HG02884 (cell line): ENCODE results near the gene KRT74.

ENCODE experiments used
- ATAC-seq: cut with Tn5 transposase; IDR thresholded peaks from one replicate; pipeline ENCODE4 v1.9.1; 2021; ENCODE audit warnings: mild to moderate bottlenecking, moderate library complexity; ENCODE audit not compliant: unreplicated experiment

Gene KRT74

GRCh38 chr12:52573743-52574142 is at the start of gene KRT74:
Gene KRT74 (minus strand): TSS chr12:52573843. CDS start chr12:52573777, 66 bp downstream.
- ATAC-seq = no peak

- no peak for ATAC-seq
These were observed 48.7 kb upstream of the KRT74 start for GRCh38 chr12:52622349-52622748.

- no peak for ATAC-seq
These were observed 45.2 kb upstream of the KRT74 start for GRCh38 chr12:52618866-52619265.

GRCh38 chr12:52618216-52618615 is 44.6 kb upstream of the KRT74 start, which contains the start of gene KRT73:
Gene KRT73 (minus strand): TSS chr12:52618559. CDS start chr12:52618524, 35 bp downstream.
- no peak for ATAC-seq

GRCh38 chr12:52617403-52617785 is 43.8 kb upstream of the KRT74 start:
- no peak for ATAC-seq

GRCh38 chr12:52616680-52617402 is 43.2 kb upstream of the KRT74 start:
- no peak for ATAC-seq

GRCh38 chr12:52615912-52616311 is 42.3 kb upstream of the KRT74 start:
- no peak for ATAC-seq

- no peak for ATAC-seq
These were observed 41.7 kb upstream of the KRT74 start for GRCh38 chr12:52615208-52615868.

- ATAC-seq = no peak
These were observed 41.0 kb upstream of the KRT74 start for GRCh38 chr12:52614381-52615207.

GRCh38 chr12:52613384-52614030 is 39.9 kb upstream of the KRT74 start:
- ATAC-seq = no peak

- no peak for ATAC-seq
These were observed 39.1 kb upstream of the KRT74 start for GRCh38 chr12:52612431-52613383.

- no peak for ATAC-seq
These were observed 37.4 kb upstream of the KRT74 start for GRCh38 chr12:52611080-52611468.

- no peak for ATAC-seq
These were observed 35.4 kb upstream of the KRT74 start for GRCh38 chr12:52608826-52609630.

- ATAC-seq = no peak
These were observed 34.5 kb upstream of the KRT74 start for GRCh38 chr12:52608161-52608560.

- ATAC-seq = no peak
These were observed 33.7 kb upstream of the KRT74 start for GRCh38 chr12:52607314-52607713.

GRCh38 chr12:52606581-52607218 is 33.1 kb upstream of the KRT74 start:
- no peak for ATAC-seq

- no peak for ATAC-seq
These were observed 32.5 kb upstream of the KRT74 start for GRCh38 chr12:52606096-52606495.

- no peak for ATAC-seq
These were observed 31.9 kb upstream of the KRT74 start for GRCh38 chr12:52605542-52605941.

GRCh38 chr12:52604859-52605258 is 31.2 kb upstream of the KRT74 start:
- no peak for ATAC-seq
